Astrocyte (in vitro differentiated cells and primary cell): ENCODE measurements around the gene NCOA5. TPM values are rescaled to one million over a fixed set of nuclear protein-coding genes. Genes with fewer than 3 reads are reported as not detected.

Experiments used
- DNase-seq: peaks from one replicate; pipeline ENCODE4 v3.0.0-alpha.2; 2010; ENCODE audit warnings: low read depth
- FAIRE-seq: peaks from 2 replicates; lab custom pipeline; 2011; peaks lifted over from hg19 to GRCh38; lab: Jason Lieb, UNC
- H2AFZ ChIP-seq: 2 replicates; pipeline ENCODE4 v1.6.0; 2012; ENCODE audit warnings: low read depth, low read length, inconsistent platforms
- H3K27ac ChIP-seq: 2 replicates; pipeline ENCODE4 v1.5.1; 2011; ENCODE audit warnings: low read depth, low read length, inconsistent platforms
- H3K27me3 ChIP-seq: 2 replicates; pipeline ENCODE4 v1.6.0; 2011; ENCODE audit warnings: low read length, inconsistent platforms; ENCODE audit not compliant: insufficient read depth
- H3K36me3 ChIP-seq: 2 replicates; pipeline ENCODE4 v1.5.1; 2011; ENCODE audit warnings: low read length, inconsistent platforms; ENCODE audit not compliant: insufficient read depth
- H3K4me1 ChIP-seq: 2 replicates; pipeline ENCODE4 v1.5.1; 2011; ENCODE audit warnings: low read length, inconsistent platforms; ENCODE audit not compliant: insufficient read depth
- H3K4me2 ChIP-seq: 2 replicates; pipeline ENCODE4 v1.6.0; 2012; ENCODE audit warnings: low read length, inconsistent platforms
- H3K4me3 ChIP-seq: 2 replicates; pipeline ENCODE4 v1.5.1; 2011; ENCODE audit warnings: low read depth, mild to moderate bottlenecking, low read length, inconsistent platforms; ENCODE audit not compliant: insufficient read depth
- H3K79me2 ChIP-seq: 2 replicates; pipeline ENCODE4 v1.6.0; 2012; ENCODE audit warnings: mild to moderate bottlenecking, low read length, inconsistent platforms; ENCODE audit not compliant: insufficient read depth
- H3K9ac ChIP-seq: 2 replicates; pipeline ENCODE4 v1.6.0; 2012; ENCODE audit warnings: mild to moderate bottlenecking, low read length, inconsistent platforms
- H3K9me3 ChIP-seq: 2 replicates; pipeline ENCODE4 v1.5.1; 2012; ENCODE audit warnings: low read depth, mild to moderate bottlenecking, low read length, inconsistent platforms; ENCODE audit not compliant: insufficient read depth
- H4K20me1 ChIP-seq: 2 replicates; pipeline ENCODE4 v1.6.0; 2012; ENCODE audit warnings: low read length, inconsistent platforms; ENCODE audit not compliant: insufficient read depth
- H3K27ac Mint-ChIP-seq: one replicate; pipeline ENCODE4 v1.8.0; 2021; ENCODE audit warnings: mild to moderate bottlenecking, mixed read lengths; ENCODE audit not compliant: unreplicated experiment
- H3K27me3 Mint-ChIP-seq: one replicate; pipeline ENCODE4 v1.8.0; 2021; ENCODE audit warnings: low read depth, mixed read lengths; ENCODE audit not compliant: unreplicated experiment
- H3K36me3 Mint-ChIP-seq: one replicate; pipeline ENCODE4 v1.8.0; 2021; ENCODE audit warnings: low read depth, mixed read lengths; ENCODE audit not compliant: unreplicated experiment
- H3K4me1 Mint-ChIP-seq: one replicate; pipeline ENCODE4 v1.8.0; 2021; ENCODE audit warnings: low read depth, mixed read lengths; ENCODE audit not compliant: unreplicated experiment
- H3K4me3 Mint-ChIP-seq: one replicate; pipeline ENCODE4 v1.8.0; 2021; ENCODE audit warnings: mild to moderate bottlenecking, moderate library complexity, mixed read lengths; ENCODE audit not compliant: unreplicated experiment
- H3K9me3 Mint-ChIP-seq: one replicate; pipeline ENCODE4 v1.8.0; 2021; ENCODE audit warnings: mild to moderate bottlenecking, mixed read lengths; ENCODE audit not compliant: unreplicated experiment
- EZH2 ChIP-seq: IDR thresholded peaks from 2 replicates; pipeline ENCODE4 v1.6.1; 2012; ENCODE audit warnings: mild to moderate bottlenecking, low read length, inconsistent platforms; ENCODE audit not compliant: insufficient read depth
- total RNA-seq: library from RNA; stranded (reverse); gene quantifications from 2 replicates; pipeline ENCODE4 v1.2.1, GENCODE V29; 2021
- TF ChIP-seq, protein P1 (sequence below): IDR thresholded peaks from 2 replicates; pipeline ENCODE4 v1.5.1; 2011; ENCODE audit warnings: low read depth, mild to moderate bottlenecking, inconsistent platforms, low read length, moderate library complexity; ENCODE audit not compliant: insufficient read depth

Gene NCOA5
- total RNA-seq, 1 donor from 2014 or later: 20.7 TPM

DNA sequence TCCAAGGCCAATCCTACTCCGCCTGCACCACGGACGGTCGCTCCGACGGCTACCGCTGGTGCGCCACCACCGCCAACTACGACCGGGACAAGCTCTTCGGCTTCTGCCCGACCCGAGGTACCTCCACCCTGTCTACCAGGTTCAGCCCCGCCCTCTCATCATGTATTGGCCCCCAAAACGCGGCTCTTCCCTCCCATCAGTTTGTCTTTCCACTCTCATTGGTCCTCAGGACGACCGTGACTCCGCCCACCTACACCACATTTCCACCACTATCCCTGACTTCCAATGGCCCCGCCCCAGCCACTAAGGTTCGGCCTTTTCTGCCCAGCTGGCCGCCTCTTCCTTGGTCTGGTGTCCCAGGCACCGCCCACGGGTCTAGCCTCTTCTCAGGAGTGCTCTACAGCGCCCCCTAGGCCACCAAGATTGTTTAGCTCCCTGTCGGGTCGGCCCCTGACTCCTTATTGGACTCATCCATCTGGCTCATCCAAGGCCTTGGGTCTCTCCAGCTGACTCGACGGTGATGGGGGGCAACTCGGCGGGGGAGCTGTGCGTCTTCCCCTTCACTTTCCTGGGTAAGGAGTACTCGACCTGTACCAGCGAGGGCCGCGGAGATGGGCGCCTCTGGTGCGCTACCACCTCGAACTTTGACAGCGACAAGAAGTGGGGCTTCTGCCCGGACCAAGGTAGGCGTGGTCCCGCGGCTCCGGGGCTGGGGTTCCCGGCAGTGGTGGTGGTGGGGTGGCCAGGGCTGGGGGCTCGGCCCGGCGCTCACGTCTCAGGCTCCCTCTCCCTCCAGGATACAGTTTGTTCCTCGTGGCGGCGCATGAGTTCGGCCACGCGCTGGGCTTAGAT, 77.9 kb downstream of the NCOA5 start:
- Histone ChIP-seq H3K9me3 (peaks cover 9% of the 10 kb centered on the region), H2AFZ (no peak overlapping the region), H3K36me3 (no peaks in the 10 kb centered on the region), H4K20me1 (no peaks in the 10 kb centered on the region), H3K79me2 (no peaks in the 10 kb centered on the region), H3K9ac (no peak overlapping the region), H3K27me3 (peaks cover 50% of the 10 kb centered on the region), H3K4me1 (peaks cover 8% of the 10 kb centered on the region), H3K4me2 (no peak overlapping the region), H3K27ac (no peak overlapping the region), H3K4me3 (no peak overlapping the region)
- Mint-ChIP-seq H3K27ac (no peak overlapping the region), H3K4me3 (no peak overlapping the region), H3K9me3 (peaks cover 6% of the 10 kb centered on the region), H3K4me1 (peaks cover 12% of the 10 kb centered on the region), H3K36me3 (peaks cover 4% of the 10 kb centered on the region), H3K27me3 (peaks cover 9% of the 10 kb centered on the region)
- DNase-seq (no peak), FAIRE-seq (no peak)
- no peak for TF ChIP-seq EZH2
- TF ChIP-seq, protein P1, sequence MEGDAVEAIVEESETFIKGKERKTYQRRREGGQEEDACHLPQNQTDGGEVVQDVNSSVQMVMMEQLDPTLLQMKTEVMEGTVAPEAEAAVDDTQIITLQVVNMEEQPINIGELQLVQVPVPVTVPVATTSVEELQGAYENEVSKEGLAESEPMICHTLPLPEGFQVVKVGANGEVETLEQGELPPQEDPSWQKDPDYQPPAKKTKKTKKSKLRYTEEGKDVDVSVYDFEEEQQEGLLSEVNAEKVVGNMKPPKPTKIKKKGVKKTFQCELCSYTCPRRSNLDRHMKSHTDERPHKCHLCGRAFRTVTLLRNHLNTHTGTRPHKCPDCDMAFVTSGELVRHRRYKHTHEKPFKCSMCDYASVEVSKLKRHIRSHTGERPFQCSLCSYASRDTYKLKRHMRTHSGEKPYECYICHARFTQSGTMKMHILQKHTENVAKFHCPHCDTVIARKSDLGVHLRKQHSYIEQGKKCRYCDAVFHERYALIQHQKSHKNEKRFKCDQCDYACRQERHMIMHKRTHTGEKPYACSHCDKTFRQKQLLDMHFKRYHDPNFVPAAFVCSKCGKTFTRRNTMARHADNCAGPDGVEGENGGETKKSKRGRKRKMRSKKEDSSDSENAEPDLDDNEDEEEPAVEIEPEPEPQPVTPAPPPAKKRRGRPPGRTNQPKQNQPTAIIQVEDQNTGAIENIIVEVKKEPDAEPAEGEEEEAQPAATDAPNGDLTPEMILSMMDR: no peak

Other genes starting within 250 kb of the NCOA5 start
- gene ACOT8, start 232.6 kb downstream of the NCOA5 start, total RNA-seq: 22.0 and 22.6 TPM in 2 replicates
- gene ZSWIM3, start 232.3 kb downstream of the NCOA5 start, total RNA-seq: 4.4 and 4.7 TPM in 2 replicates
- gene ZSWIM1, start 208.7 kb downstream of the NCOA5 start, total RNA-seq: 9.0 and 9.6 TPM in 2 replicates
- 0.67 and 1.7 TPM in 2 replicates for gene SPATA25, start 202.3 kb downstream of the NCOA5 start, total RNA-seq
- 6.7 and 6.9 TPM in 2 replicates for gene NEURL2, start 198.8 kb downstream of the NCOA5 start, total RNA-seq
- gene CTSA, start 198.6 kb downstream of the NCOA5 start, total RNA-seq: 69.0 and 87.5 TPM in 2 replicates
- gene PLTP, start 177.8 kb downstream of the NCOA5 start, total RNA-seq: 162 and 167 TPM in 2 replicates
- gene PCIF1, start 155.3 kb downstream of the NCOA5 start, total RNA-seq: 12.9 and 13.0 TPM in 2 replicates
- 18.2 and 18.6 TPM in 2 replicates for gene ZNF335, start 117.8 kb downstream of the NCOA5 start, total RNA-seq
- gene MMP9, start 81.1 kb downstream of the NCOA5 start, total RNA-seq: 12.0 and 18.7 TPM in 2 replicates
- 14.6 and 15.2 TPM in 2 replicates for gene SLC12A5, start 60.7 kb downstream of the NCOA5 start, total RNA-seq
- gene CD40, start 28.4 kb upstream of the NCOA5 start, total RNA-seq: 2.3 and 4.1 TPM in 2 replicates
- 0.17 TPM in 1 of 2 replicates, not detected in the other for gene CDH22, start 218.5 kb upstream of the NCOA5 start, total RNA-seq